Ishikawa (cell line): ENCODE measurements around the gene AGAP3.
A peak's percentile ranks its signal among the peaks of the same experiment; 100 is the strongest.

Experiments
- CEBPB ChIP-seq: IDR thresholded peaks from 2 replicates; pipeline ENCODE4 v1.6.1; 2012
- CREB1 ChIP-seq: IDR thresholded peaks from 2 replicates; pipeline ENCODE4 v1.6.1; 2012; ENCODE audit warnings: low read depth
- EGR1 ChIP-seq: IDR thresholded peaks from 2 replicates; pipeline ENCODE4 v1.6.1; 2012
- EP300 ChIP-seq: IDR thresholded peaks from 2 replicates; pipeline ENCODE4 v1.6.1; 2012; ENCODE audit warnings: borderline replicate concordance
- FOXM1 ChIP-seq: IDR thresholded peaks from 2 replicates; pipeline ENCODE4 v1.6.1; 2012; ENCODE audit warnings: low read depth, borderline replicate concordance
- NFIC ChIP-seq: IDR thresholded peaks from 2 replicates; pipeline ENCODE4 v1.6.1; 2012
- RAD21 ChIP-seq: IDR thresholded peaks from 2 replicates; pipeline ENCODE4 v1.6.1; 2012; ENCODE audit warnings: low read depth
- TAF1 ChIP-seq: IDR thresholded peaks from 2 replicates; pipeline ENCODE4 v1.6.1; 2012; ENCODE audit warnings: low read depth, mild to moderate bottlenecking
- TCF12 ChIP-seq: IDR thresholded peaks from 2 replicates; pipeline ENCODE4 v1.6.1; 2012; ENCODE audit warnings: low read depth
- TEAD4 ChIP-seq: IDR thresholded peaks from 2 replicates; pipeline ENCODE4 v1.6.1; 2012
- YY1 ChIP-seq: IDR thresholded peaks from 2 replicates; pipeline ENCODE4 v1.6.1; 2012; ENCODE audit warnings: low read depth
- ZBTB7A ChIP-seq: IDR thresholded peaks from 2 replicates; pipeline ENCODE4 v1.6.1; 2012; ENCODE audit warnings: low read depth
- TF ChIP-seq, protein P1 (sequence below): IDR thresholded peaks from 2 replicates; pipeline ENCODE4 v1.6.1; 2012
- TF ChIP-seq, protein P2 (sequence below): IDR thresholded peaks from 2 replicates; pipeline ENCODE4 v1.6.1; 2012; ENCODE audit warnings: low read depth, mild to moderate bottlenecking
- TF ChIP-seq, protein P3 (sequence below): IDR thresholded peaks from 2 replicates; pipeline ENCODE4 v1.6.1; 2012

AGAP3 gene

DNA sequence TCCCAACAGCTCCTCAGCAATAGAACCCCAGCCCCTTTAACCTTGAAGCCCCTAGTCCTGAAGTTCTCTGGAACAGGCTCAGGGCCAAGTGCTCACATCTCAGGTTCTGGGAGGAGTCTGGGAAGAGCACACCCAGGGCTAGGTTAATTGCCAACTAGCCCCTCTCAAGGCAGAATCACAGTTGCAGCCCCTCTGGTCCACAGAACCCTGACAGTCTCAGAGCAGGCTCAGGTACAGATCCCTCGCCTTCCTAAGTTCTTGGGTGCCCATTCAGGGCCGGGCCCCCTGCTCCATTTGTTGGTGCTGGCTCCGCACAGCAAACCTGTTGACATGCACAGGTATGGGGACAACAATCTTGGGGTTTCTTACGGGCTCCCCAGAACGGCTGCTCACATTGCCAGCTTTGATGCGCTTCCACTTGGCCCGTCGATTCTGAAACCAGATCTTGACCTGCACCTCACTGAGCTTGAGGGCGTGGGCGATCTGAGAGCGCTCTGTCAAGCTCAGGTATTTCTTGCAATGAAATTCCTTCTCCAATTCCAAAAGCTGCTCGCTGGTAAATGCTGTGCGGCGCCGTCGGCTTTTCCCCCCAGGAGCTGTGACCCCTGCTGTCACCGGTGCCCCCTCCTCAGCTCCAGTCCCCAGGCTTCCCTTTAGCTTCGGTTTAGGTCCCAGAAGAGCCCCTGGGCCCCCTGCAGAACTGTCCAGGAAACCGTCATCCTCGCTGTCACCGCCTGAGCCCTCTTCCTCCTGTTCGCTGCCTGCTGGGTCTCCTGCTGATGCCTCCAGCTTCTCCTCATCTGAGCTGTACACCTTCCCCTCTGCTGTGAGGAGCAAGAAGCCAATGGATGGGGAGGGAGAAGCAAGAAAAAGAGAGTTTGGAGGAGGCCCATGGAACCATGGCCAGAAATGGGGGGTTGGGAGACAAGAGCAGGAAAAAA is 62.3 kb downstream of the AGAP3 start:
- TF ChIP-seq, protein P1, sequence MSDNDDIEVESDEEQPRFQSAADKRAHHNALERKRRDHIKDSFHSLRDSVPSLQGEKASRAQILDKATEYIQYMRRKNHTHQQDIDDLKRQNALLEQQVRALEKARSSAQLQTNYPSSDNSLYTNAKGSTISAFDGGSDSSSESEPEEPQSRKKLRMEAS, result no peak
- no peak for TF ChIP-seq RAD21
- no peak for TF ChIP-seq NFIC
- TF ChIP-seq CEBPB, result no peak
- TF ChIP-seq EP300, result no peak
- TF ChIP-seq, protein P2, sequence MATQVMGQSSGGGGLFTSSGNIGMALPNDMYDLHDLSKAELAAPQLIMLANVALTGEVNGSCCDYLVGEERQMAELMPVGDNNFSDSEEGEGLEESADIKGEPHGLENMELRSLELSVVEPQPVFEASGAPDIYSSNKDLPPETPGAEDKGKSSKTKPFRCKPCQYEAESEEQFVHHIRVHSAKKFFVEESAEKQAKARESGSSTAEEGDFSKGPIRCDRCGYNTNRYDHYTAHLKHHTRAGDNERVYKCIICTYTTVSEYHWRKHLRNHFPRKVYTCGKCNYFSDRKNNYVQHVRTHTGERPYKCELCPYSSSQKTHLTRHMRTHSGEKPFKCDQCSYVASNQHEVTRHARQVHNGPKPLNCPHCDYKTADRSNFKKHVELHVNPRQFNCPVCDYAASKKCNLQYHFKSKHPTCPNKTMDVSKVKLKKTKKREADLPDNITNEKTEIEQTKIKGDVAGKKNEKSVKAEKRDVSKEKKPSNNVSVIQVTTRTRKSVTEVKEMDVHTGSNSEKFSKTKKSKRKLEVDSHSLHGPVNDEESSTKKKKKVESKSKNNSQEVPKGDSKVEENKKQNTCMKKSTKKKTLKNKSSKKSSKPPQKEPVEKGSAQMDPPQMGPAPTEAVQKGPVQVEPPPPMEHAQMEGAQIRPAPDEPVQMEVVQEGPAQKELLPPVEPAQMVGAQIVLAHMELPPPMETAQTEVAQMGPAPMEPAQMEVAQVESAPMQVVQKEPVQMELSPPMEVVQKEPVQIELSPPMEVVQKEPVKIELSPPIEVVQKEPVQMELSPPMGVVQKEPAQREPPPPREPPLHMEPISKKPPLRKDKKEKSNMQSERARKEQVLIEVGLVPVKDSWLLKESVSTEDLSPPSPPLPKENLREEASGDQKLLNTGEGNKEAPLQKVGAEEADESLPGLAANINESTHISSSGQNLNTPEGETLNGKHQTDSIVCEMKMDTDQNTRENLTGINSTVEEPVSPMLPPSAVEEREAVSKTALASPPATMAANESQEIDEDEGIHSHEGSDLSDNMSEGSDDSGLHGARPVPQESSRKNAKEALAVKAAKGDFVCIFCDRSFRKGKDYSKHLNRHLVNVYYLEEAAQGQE, result no peak
- TF ChIP-seq FOXM1, result no peak
- no peak for TF ChIP-seq ZBTB7A
- no peak for TF ChIP-seq TCF12
- no peak for TF ChIP-seq TEAD4
- TF ChIP-seq CREB1, result no peak
- TF ChIP-seq TAF1, result no peak
- TF ChIP-seq, protein P3, sequence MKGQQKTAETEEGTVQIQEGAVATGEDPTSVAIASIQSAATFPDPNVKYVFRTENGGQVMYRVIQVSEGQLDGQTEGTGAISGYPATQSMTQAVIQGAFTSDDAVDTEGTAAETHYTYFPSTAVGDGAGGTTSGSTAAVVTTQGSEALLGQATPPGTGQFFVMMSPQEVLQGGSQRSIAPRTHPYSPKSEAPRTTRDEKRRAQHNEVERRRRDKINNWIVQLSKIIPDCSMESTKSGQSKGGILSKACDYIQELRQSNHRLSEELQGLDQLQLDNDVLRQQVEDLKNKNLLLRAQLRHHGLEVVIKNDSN, result no peak
- TF ChIP-seq EGR1, result no peak
- TF ChIP-seq YY1, result no peak

DNA sequence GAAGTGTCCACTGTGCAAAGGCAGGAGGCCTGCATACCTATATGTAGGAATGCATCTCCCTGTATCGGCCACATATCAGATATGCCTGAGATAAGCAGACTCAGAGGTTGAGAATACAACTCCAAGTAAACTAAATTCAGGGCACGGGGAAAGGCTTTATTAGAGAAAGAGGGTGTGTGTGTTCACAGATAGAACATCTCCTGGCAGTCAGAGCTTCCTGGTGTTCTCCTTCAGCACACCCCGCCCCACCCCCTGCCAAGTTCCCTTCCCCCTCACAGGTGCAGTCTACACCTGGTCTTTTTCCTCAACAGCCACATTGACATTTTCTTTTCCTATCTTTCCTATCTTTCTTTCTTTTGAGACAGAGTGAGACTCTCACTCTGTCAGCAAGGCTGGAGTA is 64.1 kb downstream of the AGAP3 start:
- TF ChIP-seq, protein P2, result no peak
- TF ChIP-seq RAD21, result no peak
- TF ChIP-seq, protein P1, result no peak
- no peak for TF ChIP-seq CEBPB
- no peak for TF ChIP-seq ZBTB7A
- TF ChIP-seq TAF1, result no peak
- TF ChIP-seq EP300, result no peak
- TF ChIP-seq NFIC, result no peak
- no peak for TF ChIP-seq CREB1
- TF ChIP-seq, protein P3, result no peak
- TF ChIP-seq TCF12, result no peak
- TF ChIP-seq EGR1, result no peak
- TF ChIP-seq TEAD4, result no peak
- no peak for TF ChIP-seq FOXM1
- no peak for TF ChIP-seq YY1

DNA sequence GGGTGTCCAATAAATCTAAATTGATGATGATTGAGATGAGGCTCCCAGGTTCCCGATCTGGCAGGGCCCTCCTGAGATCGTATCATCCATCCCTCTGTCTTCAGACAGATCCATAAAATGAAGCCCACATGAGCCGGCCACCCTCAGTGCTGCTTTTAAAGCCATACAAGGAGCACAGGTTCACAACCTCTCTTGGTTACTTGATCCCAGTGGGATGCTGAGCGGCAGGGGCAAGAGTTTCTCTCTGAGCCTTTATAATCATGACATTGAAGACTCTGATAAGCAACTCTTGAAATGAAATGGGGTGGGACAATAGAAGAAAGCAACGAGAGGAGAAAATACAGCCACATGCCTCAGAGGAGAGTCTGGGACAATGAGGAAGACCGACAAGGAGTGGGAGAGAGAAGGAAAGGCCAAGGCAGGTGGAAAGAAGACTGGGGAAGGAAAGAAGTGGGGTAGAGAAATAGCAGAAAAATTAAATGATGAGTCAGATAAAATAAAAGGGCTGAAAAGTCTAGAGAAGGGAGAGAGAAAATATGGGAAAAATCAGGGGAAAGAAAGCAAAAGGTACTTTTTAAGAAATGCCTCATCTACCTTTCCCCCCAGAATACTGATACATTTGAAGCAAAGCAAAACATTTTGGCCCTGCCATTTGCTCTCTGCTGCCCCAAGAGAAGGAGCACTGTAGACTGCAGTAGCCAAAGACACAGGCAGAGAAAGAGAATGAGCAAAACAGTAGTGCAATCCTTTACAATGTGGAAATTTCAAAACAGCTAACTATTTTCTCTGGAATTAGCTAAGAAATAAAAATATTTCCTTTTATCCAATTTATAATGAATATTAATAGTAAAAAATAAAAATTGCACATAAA is 66.6 kb downstream of the AGAP3 start:
- TF ChIP-seq TAF1 (no peak), TEAD4 (no peak), CEBPB (no peak), RAD21 (no peak)
- TF ChIP-seq, protein P3, result no peak

DNA sequence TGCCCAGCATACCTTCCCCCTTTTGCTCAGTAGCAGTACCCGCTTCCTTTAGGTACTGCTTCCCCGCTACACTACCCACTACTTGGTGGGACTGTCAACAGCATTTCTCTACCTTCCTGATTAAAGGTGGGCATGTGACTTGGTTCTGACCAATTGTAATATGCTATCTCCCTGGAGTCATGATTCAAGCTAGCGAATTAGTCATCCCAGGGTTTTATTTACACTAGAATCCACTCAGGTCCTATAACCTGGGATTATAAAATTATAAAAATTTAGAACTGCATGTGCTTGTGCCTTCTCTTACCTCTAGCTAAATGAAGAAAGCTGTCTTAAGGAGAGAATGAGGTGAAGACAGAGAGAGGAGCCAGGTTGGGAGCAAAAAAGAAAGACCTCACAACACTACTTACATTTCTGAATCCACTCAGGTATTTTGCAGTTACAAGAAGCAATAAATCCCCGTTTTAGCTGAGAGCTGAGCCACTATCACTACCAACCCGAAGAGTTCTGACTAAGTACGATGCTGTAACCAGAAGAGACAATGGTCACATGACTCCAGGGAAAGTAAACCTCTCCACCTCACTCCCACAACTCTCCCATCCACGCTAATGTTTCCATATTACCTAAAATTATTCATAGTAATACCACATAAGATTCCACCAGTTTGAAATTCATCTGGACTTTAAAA is 71.5 kb downstream of the AGAP3 start:
- no peak for TF ChIP-seq EGR1
- TF ChIP-seq, protein P3, result peak; percentile 35; the same call in 1 of the 2 replicates
